NCI-H345 treated with DMSO at 0.1 percent for 48 hours (cell line): ENCODE data around the gene SURF2.
A peak's percentile ranks its signal among the peaks of the same experiment; 100 is the strongest.
"Not testable (repeated sequence)": the region's sequence is repeated elsewhere in the genome, so short reads cannot be mapped to it uniquely, and the experiment has no call there.

Source experiments
- DNase-seq: peaks from one replicate; lab custom pipeline; 2025; ENCODE audit not compliant: unreplicated experiment; lab: John Stamatoyannopoulos, UW

SURF2 gene

DNA sequence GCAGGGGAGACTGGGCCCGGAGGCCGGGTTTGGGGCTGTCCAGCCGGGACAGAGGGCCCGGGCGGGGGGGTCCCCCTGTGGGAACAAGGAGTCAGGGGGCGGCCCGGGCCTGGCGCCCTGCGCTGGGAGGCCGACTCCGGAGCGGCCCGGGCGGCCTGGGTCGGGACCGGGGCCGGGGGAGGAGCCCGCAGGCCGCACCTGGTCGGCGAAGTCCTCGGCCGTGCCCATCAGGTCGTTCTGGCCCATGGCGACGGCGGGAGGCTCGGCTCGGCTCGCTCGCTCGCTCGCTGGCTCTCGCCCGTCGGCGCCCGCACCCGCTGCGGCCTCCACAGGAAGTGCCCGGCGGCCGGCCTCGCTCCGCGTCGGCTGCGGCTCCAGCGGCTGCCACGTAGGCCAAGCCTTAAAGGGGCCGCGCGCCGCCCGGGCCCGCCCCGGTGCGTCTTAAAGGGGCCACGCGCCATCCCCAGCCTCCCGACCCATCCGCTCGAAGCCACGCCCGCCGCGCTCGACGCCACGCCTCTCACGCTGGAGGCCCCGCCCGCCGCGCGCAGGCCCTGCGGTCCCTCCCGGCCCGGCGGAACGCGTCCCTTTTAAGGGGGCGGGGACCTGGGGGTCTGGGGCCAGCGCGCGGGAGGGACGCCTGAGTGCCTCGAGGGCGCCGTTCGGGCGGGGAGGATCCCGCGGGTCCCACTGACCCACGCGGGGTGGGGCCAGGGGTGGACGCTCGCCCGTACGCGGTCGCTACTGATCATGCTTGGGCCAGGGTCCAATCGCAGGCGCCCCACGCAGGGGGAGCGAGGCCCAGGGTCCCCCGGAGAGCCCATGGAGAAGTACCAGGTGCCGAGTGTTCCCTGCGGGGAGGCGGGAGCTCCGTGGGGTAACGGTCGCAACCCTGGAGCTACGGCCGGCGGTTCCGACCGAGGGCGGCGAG, 19.6 kb downstream of the SURF2 start, which contains the start of the genes STKLD1 and SURF4:
STKLD1 (plus strand) TSS at position 643 of the 931 bp plus-strand sequence; CDS start at position 751, 108 bp downstream.
SURF4 (minus strand) TSS at position 337 of the 931 bp plus-strand sequence; CDS start at position 246, 91 bp downstream.
- DNase-seq: peak; percentile 82

DNA sequence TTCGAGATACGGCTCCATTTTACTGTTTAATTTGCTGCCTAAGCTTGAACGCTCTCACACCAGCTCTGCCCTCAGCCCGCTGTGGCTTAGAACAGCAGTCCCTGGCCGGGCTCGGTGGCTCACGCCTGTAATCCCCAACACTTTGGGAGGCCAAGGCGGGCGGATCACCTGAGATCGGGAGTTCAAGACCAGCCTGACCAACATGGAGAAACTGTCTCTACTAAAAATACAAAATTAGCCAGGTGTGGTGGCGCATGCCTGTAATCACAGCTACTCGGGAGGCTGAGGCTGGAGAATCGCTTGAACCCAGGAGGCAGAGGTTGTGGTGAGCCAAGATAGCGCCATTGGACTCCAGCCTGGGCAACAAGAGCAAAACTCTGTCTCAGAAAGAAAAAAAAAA, 20.9 kb downstream of the SURF2 start:
- not testable (repeated sequence) for DNase-seq

DNA sequence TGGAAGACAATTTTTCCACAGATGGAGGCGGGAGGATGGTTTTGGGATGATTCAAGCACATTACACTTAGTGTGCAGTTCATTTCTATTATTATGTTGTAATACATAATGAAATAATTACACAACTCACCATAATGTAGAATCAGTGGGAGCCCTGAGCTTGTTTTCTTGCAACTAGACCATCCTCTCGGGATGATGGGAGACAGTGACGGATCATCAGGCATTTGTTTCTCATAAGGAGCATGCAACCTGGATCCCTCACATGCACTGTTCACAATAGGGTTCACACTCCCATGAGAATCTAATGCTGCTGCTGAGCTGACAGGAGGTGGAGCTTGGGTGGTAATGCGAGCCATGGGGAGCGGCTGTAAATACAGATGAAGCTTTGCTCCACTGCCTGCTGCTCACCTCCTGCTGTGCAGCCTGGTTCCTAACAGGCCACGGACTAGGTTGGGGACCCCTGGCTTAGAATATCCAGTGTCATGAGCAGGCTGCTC, 21.4 kb downstream of the SURF2 start:
- no peak for DNase-seq

DNA sequence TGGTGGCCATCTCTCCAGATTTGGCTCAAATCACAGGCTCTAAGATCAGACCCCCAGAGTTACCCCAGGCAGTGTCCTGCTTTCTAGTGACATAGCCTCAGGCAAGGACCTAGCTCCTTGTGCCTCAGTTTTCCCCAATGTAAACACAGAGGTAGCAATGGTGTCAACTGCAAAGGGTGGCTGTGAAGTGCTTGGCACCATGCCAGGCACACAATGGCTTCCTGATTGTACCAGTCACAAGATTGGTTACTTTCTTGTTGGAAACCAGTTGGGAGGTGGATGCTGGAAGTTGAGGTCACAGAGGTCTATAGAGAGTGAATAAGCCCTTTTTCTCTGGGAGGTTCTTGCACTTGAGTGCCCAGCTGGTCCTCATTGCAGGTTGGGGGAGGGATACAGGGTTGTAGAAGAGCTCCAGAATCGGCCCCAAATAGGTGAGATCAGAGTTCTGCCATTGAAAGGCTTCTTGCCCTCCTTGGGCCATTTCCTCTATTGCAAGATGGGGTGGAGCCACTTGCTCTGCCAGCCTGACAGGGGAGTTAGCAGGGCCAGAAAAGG, 22.1 kb downstream of the SURF2 start:
- no peak for DNase-seq

DNA sequence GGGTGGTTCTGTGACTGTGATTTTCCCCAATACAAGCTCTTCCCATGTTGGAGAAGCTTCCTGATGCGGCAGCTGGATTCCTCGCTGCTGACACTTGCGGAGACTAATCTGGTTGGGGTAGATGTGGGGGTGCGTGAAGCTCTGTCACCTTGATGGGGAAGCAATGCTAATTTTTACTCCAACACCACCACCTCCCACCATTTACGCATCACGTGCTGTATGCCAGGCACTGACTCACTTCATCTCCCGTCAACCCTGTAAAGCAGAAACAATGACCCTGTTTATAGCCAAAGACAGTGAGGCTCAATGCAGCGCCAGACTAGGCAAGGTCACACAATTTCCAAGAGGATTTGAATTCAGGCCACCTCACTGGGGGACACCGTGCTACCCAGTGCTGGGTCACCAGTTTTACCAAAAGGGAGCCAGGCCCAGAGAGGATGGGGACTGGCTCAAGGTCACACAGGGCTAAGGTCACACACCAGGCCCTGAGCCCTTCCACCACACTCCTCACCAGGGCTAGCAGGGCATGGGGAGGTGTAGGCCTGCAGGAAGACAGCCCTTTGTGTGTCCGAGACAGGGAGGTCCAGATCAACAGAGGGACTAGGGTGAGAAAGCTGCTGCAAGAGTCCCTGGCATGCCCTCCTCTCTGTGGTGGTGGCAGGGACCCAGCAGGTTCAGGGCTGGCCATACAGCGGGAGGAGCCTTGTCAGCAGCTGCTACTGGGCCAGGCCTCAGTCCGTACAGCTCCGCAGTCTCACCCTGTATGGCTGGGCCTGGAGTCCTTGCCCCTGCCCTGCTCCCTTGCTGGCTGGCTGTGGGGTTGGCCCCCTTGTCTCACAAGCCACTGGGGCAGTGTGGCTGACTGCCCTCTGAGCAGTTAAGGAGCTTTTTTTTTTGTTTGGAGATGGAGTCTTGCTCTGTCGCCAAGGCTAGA, 23.1 kb downstream of the SURF2 start:
- DNase-seq: no peak

DNA sequence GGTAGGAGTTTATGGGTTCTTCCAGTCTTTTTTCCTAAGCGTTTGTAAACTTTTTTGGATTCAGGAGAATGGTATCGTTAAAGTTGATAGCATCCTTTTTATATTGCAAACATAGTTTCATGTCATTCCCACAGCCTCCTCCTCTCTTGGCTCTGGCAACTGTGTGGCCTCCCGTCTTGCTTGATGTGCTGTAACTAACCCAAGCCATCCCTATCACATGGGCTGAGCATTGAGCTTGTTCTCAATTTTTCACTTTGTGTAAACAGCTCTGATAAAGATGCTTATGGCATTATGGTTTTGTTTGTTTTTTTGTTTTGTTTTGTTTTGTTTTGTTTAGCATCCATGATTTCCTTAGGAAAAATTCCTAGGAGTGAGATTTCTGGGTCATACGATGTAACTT, 24.4 kb downstream of the SURF2 start:
- no peak for DNase-seq

DNA sequence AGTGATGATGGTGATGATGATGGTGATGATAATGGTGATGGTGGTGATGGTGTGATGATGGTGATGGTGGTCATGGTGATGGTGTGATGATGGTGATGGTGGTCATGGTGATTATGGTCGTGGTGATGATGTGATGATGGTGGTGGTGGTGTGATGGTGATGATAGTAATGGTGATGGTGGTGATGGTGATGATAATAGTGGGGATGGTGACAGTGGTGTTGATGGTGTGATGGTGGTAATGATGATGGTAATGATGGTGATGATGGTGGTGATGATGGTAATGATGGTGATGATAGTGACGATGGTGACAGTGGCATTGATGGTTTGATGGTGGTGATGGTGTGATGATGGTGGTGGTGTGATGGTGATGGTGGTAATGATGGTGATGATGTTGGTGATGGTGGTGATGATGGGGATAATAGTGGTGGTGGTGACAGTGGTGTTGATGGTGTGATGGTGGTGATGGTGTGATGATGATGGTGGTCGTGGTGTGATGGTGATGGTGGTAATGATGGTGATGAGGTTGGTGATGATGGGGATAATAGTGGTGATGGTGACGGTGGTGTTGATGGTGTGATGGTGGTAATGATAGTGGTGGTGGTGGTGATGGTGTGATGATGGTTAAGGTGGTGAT, 26.3 kb downstream of the SURF2 start:
- no peak for DNase-seq

DNA sequence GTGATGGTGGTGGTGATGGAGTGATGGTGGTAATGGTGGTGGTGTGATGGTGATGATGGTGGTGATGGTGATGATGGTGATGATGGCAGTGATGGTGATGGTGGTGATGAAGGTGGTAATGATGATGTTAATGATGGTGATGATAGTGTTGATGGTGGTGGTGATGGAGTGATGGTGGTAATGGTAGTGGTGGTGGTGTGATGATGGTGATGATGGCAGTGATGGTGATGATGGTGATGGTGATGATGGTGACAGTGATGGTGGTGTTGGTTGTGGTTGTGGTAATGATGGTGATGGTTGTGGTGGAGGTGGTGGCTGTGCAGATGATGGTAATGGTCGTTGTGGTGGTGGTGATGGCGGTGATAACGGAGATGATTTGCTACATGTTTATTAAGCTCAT, 27.1 kb downstream of the SURF2 start:
- DNase-seq: no peak

DNA sequence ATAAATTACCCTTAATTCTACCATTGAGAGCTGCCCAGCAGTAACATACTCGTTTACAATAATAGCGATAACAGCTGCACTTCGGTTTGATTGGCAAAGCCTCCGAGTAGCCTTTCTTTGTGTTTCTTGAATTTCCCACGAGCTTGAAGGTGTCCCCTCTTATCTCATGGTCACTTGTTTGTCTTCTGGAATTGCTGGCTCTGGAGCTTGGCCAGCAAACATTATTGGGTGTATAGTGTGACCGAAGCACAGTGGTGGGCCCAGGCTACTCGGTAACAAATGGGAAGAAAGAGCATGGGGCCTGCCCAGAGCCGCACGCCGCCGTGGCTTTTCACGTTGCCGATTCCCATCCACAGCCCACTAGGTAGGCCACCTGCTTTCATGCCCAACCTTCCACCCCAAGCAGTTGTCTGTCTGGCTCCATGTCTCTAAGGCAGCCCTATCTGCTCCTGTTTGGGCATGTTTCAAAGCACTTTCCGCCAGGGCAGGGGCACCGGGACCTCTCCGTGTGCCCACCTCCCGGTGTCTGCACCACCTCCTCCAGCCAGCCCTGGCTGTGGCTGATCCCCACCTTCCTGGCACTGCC, 28.5 kb downstream of the SURF2 start:
- DNase-seq: no peak

DNA sequence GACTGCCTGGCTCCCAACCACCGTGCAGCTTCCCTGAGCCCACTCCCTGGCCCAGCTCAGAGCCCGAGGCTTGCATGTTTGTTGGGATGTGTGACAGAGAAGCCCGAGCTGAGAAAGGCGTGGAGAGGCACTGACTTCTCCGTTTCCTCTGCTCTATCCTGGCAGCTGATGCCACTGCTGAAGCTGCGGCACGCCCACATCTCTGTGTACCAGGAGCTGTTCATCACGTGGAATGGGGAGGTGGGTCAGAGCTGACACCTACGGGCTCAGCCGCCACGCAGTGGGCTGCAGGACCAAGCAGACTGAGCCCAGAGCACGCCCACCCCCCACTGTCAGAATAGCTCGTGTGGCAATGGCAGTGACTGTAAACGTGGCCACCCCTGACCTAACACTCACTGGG, 29.1 kb downstream of the SURF2 start:
- DNase-seq: no peak

DNA sequence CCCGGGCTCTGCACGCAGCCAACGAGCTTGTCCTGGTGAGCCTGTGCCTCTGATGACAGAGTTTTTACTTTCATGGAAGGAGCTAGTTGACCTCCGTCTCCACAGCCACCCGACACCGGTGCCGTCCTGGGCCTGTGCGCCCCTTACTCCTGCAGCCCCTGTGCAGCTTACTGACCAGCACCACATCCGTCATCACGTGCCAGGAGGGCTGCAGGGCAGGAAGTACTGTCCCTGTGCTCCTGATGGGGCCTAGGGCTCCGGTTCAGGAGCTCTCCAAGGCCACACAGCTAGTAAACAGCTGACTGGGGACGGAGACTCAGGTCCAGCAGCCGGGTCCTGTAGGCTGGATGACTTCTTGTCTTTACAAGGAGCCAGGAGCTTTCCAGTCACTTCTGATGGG, 30.0 kb downstream of the SURF2 start:
- no peak for DNase-seq

DNA sequence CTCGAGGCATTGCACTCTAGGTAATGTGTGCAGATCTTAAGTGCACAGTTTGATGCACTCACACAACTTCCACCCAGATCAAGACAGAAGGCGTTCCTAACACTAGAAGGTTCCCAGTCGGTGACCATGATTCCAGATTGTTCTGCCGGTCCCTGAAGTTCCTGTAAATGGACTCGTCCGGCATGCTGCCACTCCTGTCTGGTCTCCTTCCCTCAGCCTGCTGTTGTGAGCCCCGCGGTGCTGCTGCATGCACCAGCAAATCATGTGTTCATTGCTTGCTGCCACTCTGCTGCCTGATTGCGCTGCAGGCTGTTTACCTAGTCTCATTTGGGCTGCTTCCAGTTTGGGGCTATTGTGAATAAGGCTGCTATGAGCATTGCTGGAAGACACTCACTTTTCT, 31.3 kb downstream of the SURF2 start:
- peak; percentile 52 for DNase-seq

DNA sequence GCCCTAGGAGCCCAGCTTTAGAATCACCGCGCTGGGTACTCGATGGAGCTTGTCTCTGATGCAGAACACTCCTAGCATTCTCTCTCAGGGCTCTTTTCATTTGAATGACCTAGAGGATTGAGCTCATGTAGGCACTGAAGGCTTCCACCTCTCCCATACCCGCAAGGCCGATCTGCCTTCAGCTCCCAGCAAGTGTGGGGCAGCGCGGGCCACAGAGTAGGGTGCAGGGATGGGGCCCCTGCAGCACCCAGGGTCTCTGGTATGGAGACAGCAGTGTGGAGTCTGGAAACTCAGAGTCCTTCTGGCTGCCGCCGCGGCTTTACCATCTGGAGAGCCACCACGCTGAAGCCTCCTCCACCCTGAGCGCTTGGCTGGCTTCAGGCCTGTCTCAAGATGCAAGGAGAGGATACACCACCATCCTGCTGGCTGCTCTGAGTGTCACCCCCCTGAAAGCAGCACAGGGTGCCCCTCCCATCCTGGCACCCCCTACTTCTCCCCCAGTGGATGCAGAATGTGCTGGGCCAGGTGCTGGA, 32.7 kb downstream of the SURF2 start:
- DNase-seq: no peak

DNA sequence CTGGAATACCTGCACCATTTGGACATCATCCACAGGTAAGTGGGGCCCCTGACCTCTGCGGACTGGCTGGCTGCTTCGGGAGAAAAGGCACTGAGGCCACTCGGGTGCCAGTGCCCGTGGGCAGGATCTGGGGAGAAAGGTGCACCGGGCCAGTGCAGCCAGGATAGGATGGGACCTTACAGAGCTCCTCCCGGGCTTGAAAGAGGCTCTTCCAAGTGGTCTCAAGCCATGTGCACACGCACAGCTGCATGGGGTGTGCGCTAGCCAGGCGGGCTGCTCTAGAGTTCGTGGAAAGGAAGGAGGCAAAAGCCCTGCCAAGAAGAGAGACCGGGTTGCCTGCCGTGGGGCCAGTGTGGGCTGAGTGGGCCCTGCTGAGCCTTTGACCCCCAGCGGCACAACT, 33.2 kb downstream of the SURF2 start:
- no peak for DNase-seq

DNA sequence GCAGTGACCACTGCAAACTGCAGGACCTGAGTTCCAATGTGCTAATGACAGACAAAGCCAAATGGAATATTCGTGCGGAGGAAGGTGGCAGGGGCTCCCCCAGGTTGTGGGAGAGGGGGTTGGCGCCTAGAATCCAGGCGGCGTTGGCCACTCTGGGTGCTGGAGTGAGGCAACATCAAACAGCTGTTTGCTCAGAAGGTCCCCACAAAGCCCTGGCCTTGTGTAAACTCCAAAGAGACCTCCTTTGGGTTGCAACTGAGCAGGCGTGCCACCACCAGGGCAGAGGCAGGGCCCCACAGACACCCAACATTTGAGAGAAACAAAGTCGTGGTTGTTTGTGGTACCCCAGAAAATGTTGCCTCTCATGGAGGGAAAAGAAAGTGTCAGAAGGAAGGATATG, 34.4 kb downstream of the SURF2 start:
- no peak for DNase-seq

DNA sequence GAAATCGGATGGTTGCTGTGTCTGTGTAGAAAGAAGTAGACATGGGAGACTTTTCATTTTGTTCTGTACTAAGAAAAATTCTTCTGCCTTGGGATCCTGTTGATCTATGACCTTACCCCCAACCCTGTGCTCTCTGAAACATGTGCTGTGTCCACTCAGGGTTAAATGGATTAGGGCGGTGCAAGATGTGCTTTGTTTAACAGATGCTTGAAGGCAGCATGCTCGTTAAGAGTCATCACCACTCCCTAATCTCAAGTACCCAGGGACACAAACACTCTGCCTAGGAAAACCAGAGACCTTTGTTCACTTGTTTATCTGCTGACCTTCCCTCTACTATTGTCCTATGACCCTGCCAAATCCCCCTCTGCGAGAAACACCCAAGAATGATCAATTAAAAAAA, 35.1 kb downstream of the SURF2 start:
- DNase-seq: not testable (repeated sequence)

DNA sequence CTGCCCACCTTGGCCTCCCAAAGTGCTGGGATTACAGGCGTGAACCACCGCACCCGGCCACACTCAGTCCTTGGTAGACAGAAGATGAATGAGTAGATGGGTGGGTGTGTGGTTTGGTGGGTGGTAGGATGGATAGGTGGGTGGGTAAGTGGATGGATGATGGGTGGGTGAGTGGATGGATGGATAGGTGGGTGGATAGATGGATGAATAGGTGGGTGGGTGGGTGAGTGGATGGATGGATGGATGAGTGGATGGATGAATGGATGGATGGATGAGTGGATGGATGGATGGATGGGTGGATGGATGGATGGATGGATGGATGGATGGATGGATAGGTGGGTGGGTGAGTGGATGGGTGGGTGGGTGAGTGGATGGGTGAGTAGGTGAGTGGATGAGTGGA, 36.0 kb downstream of the SURF2 start:
- DNase-seq: not testable (repeated sequence)

DNA sequence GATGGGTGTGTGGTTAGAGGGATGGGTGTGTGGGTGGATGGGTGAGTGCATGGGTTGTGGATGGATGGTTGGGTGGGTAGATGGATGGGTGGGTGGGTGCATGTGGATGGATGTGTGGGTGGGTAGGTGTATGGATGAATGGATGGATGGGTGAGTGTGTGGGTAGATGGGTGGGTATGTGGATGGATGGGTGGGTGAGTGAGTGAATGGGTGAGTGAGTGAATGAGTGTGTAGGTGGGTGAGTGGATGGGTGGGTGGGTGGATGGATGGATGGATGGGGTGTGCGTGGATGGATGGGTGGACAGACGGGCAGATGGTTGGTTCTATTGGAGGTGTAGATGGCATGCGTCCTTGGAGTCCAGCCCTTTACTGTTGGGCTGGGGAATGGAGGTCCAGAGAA, 37.0 kb downstream of the SURF2 start:
- DNase-seq: no peak

DNA sequence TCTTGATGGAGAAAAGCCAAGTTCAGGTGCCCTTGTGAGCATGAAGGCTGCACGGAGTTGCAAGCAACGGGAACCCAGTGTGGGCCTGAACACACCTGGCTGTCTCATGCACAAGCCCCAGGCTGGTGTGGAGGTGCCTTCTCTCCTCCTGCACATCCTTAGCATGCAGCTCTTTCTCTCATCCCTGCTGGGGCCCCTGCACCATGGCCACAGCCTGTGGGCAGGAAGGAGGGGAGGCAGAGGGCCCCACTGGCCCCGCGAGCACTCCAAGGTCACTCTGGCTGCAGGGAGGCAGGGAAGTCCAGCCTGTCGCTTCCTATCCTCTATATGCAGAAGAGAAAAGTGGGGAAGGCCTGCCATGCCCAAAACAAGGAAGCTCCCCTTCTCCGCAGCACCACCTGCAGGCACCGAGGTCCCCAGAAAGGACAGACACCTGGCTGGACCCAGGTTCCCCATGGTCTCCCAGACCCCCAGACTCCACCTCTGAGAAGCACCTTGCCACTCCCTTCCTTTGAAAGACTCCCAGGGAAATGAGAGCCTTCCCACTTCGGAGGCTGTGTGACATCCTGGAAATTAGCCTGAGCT, 38.4 kb downstream of the SURF2 start:
- DNase-seq: no peak

DNA sequence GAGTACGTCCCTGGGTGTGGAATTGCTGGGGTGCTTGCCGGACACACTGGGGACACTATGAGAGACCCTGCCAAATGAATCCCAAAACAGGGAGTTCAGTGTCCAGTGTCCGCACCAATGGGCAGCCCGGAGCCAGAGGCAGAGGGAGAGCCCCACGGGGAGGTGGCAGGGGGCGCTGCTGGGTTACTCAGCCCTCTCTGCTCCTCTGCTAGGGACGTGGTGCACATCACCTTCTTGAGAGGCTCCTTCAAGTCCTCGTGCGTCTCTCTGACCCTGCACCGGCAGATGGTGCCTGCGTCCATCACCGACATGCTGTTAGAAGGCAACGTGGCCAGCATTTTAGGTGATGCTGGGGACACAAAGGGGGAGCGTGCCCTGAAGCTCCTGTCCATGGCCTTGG, 40.6 kb downstream of the SURF2 start:
- no peak for DNase-seq
